Kidney epithelial cell (primary cell): ENCODE measurements around the gene TXN. TPM values are rescaled to one million over a fixed set of nuclear protein-coding genes. Genes with fewer than 3 reads are reported as not detected.
"Not testable (repeated sequence)": the region's sequence is repeated elsewhere in the genome, so short reads cannot be mapped to it uniquely, and the experiment has no call there.

Source experiments
- DNase-seq: peaks from one replicate; pipeline ENCODE4 v3.0.0-alpha.2; 2010; ENCODE audit warnings: low read depth
- H3K27me3 ChIP-seq: 2 replicates; pipeline ENCODE4 v1.6.0; 2011; ENCODE audit warnings: low read length; ENCODE audit not compliant: control insufficient read depth, insufficient read depth
- H3K36me3 ChIP-seq: 2 replicates; pipeline ENCODE4 v1.5.1; 2011; ENCODE audit warnings: low read length; ENCODE audit not compliant: control insufficient read depth, insufficient read depth
- H3K4me3 ChIP-seq: 2 replicates; pipeline ENCODE4 v1.5.1; 2011; ENCODE audit warnings: low read depth, mild to moderate bottlenecking, control low read depth, low read length
- CTCF ChIP-seq: IDR thresholded peaks from 2 replicates; pipeline ENCODE4 v1.5.1; 2011; ENCODE audit warnings: mild to moderate bottlenecking, moderate library complexity, low read length, control low read depth, inconsistent platforms; ENCODE audit not compliant: insufficient read depth, poor library complexity, severe bottlenecking
- total RNA-seq: library from RNA; depleted of rRNA; stranded (reverse); fragments of >200 nt; gene quantifications from 2 replicates; pipeline ENCODE4 v1.2.3, GENCODE V29; 2015

Gene TXN
- total RNA-seq, 1 donor from 2014 or later = 321 TPM

GRCh38 chr9:110214090-110214489 is 42.2 kb downstream of the TXN start:
- Histone ChIP-seq H3K36me3 (no peaks in the 10 kb centered on the region), H3K27me3 (no peaks in the 10 kb centered on the region), H3K4me3 (no peak overlapping the region)
- TF ChIP-seq CTCF = no peak
- no peak for DNase-seq

GRCh38 chr9:110213413-110214044 is 42.8 kb downstream of the TXN start:
- H3K27me3 ChIP-seq = no peaks in the 10 kb centered on the region
- H3K36me3 ChIP-seq = no peaks in the 10 kb centered on the region
- no peak overlapping the region for H3K4me3 ChIP-seq
- no peak for DNase-seq
- TF ChIP-seq CTCF = no peak

- TF ChIP-seq CTCF = no peak
- no peaks in the 10 kb centered on the region for H3K36me3 ChIP-seq
- DNase-seq = no peak
- H3K27me3 ChIP-seq = peaks cover 18% of the 10 kb centered on the region
- no peak within 1 kb of the TSS for H3K4me3 ChIP-seq
Measured at GRCh38 chr9:110208031-110208430, 48.3 kb downstream of the TXN start, which contains the start of gene C9orf152. Gene C9orf152 (minus strand): TSS chr9:110208159. CDS start chr9:110207579, 580 bp downstream.

- no peak for TF ChIP-seq CTCF
- H3K4me3 ChIP-seq = no peak overlapping the region
- H3K27me3 ChIP-seq = peaks cover 18% of the 10 kb centered on the region
- DNase-seq = no peak
- H3K36me3 ChIP-seq = no peaks in the 10 kb centered on the region
Measured at GRCh38 chr9:110207071-110207641, 49.2 kb downstream of the TXN start.

- Histone ChIP-seq H3K27me3 (peaks cover 18% of the 10 kb centered on the region), H3K36me3 (no peaks in the 10 kb centered on the region), H3K4me3 (no peak overlapping the region)
- DNase-seq = no peak
- TF ChIP-seq CTCF = no peak
Measured at GRCh38 chr9:110206389-110206788, 49.9 kb downstream of the TXN start.

GRCh38 chr9:110205612-110206011 is 50.7 kb downstream of the TXN start:
- H3K36me3 ChIP-seq = not testable (repeated sequence)
- peaks cover 18% of the 10 kb centered on the region for H3K27me3 ChIP-seq

More at GRCh38 chr9:110205612-110206011, 50.7 kb downstream of the TXN start:
- not testable (repeated sequence) for H3K4me3 ChIP-seq, DNase-seq
